IPS-15b (cell line): Measurements from ENCODE around the gene PDGFC.
"Not testable (repeated sequence)": the region's sequence is repeated elsewhere in the genome, so short reads cannot be mapped to it uniquely, and the experiment has no call there.

Source experiments
- H3K27me3 ChIP-seq: one replicate; pipeline ENCODE4 v1.6.1; 2013; ENCODE audit warnings: low read length; ENCODE audit not compliant: control insufficient read depth, insufficient read depth
- H3K36me3 ChIP-seq: one replicate; pipeline ENCODE4 v1.6.1; 2013; ENCODE audit warnings: low read length; ENCODE audit not compliant: control insufficient read depth, insufficient read depth
- H3K4me1 ChIP-seq: one replicate; pipeline ENCODE4 v1.6.1; 2013; ENCODE audit warnings: mild to moderate bottlenecking, low read length; ENCODE audit not compliant: control insufficient read depth, insufficient read depth
- H3K4me3 ChIP-seq: one replicate; pipeline ENCODE4 v1.5.1; 2013; ENCODE audit warnings: low read depth, low read length
- H3K9ac ChIP-seq: one replicate; pipeline ENCODE4 v1.6.1; 2013; ENCODE audit warnings: low read depth, mild to moderate bottlenecking, low read length
- H3K9me3 ChIP-seq: one replicate; pipeline ENCODE4 v1.6.1; 2013; ENCODE audit warnings: mild to moderate bottlenecking, low read length; ENCODE audit not compliant: control insufficient read depth, insufficient read depth

PDGFC gene

DNA sequence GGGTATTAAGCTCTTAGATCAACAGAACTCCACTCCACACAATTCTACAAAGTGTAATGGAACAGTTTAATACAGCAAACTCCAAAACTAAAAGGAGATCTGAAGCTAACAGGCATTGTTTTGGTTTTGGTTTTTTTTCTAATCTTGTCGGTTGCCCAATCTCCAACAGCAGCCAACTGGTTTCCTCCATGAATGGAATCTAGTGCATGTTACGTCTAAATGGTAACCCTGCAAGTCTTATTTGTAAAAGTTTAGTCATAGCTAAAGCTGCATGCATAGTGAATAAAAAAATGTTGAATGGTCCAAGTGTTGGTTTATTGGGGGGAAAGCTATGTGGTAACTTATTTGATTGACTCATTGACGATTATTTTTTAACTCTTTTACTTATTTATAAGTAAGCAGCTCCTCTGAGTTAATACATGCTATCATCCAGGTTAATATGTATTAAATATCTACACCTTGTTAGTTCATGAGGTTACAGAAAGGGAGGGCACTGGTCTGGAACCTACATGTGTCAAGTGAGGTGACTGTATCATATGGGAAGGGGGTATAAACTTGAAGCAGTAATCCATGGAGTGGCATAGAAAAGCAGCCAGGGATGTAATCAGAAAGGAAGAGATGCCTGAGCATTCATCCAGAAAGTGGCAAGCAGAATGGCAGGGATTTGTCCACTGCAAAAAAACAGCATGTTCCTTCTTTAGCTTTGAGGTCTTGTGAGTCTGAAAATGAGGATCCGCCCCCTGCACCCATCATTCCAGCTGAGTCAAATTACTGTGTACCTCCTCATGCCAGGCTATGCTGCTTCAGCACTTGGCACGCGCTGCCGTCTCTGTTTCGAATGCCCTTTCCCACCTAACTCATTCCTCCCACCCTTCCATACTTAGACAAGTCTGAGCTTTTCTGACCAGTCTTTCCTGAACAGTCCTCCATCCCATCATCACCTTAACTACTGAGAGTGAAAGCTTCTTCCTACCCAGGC is 81.7 kb downstream of the PDGFC start:
- Histone ChIP-seq H3K4me3 (no peak overlapping the region), H3K36me3 (no peaks in the 10 kb centered on the region), H3K9me3 (no peaks in the 10 kb centered on the region), H3K9ac (no peak overlapping the region), H3K27me3 (no peaks in the 10 kb centered on the region), H3K4me1 (no peaks in the 10 kb centered on the region)

DNA sequence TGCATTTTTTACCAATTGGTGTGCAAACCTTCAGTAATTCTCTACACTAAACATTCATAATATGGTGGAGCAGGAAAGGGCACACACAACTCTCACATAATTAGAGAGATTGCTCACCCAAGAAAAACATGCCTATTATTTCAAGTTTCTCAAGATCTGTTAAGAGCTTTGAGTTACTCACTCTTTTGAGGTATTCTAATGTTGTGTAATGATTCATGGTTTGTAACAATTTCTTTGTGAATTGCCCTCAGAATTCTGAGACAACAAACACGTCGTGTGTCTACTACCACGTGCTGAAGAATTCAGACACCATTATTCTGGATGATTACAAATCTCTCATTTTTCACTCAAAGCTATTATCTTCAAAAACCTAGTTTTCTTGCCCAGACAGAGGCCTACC is 82.8 kb downstream of the PDGFC start:
- H3K36me3 ChIP-seq, result no peaks in the 10 kb centered on the region
- H3K9ac ChIP-seq, result no peak overlapping the region
- H3K27me3 ChIP-seq, result no peaks in the 10 kb centered on the region
- no peaks in the 10 kb centered on the region for H3K9me3 ChIP-seq
- no peak overlapping the region for H3K4me3 ChIP-seq
- no peaks in the 10 kb centered on the region for H3K4me1 ChIP-seq

DNA sequence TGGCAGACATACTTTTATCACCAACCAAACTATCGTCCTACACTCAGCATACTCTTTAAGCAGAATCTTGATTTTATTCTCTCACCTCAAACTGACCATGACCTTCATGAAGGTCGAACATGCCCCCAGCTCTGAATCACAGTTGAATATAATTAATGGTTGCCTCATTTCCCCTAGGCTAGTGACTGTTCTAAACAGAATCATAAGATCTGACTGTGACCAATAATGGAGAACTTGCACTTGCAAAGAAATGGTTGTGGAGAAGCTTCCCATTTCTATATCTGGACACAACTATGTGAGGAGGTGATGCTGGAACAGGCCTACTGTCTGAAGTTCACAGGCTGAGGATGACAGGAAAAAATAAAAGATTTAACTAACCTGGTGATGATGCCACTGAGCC is 85.1 kb downstream of the PDGFC start:
- H3K4me3 ChIP-seq, result no peak overlapping the region
- H3K36me3 ChIP-seq, result no peaks in the 10 kb centered on the region
- no peak overlapping the region for H3K9ac ChIP-seq
- no peaks in the 10 kb centered on the region for H3K27me3 ChIP-seq
- no peaks in the 10 kb centered on the region for H3K9me3 ChIP-seq
- no peaks in the 10 kb centered on the region for H3K4me1 ChIP-seq

DNA sequence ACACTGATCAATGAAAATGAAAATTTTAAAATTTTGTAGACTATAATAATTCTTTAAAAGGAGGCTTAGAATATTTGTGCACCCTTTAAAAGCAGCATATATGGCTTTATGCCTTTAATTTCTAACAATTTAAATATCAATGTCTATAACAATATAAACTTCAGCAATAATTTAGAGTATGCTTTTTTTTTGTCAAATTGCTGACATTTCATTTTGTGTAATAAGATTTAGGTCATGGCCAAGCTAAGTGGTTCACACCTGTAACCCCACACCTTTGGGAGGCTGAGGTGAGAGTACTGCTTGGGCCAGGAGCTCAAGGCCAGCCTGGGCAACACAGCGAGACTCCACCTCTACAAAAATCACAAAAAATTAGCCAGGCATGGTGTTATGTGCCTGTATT is 86.2 kb downstream of the PDGFC start:
- H3K4me1 ChIP-seq, result no peaks in the 10 kb centered on the region
- H3K36me3 ChIP-seq, result no peaks in the 10 kb centered on the region
- no peaks in the 10 kb centered on the region for H3K9me3 ChIP-seq
- no peak overlapping the region for H3K4me3 ChIP-seq
- no peaks in the 10 kb centered on the region for H3K27me3 ChIP-seq
- no peak overlapping the region for H3K9ac ChIP-seq

DNA sequence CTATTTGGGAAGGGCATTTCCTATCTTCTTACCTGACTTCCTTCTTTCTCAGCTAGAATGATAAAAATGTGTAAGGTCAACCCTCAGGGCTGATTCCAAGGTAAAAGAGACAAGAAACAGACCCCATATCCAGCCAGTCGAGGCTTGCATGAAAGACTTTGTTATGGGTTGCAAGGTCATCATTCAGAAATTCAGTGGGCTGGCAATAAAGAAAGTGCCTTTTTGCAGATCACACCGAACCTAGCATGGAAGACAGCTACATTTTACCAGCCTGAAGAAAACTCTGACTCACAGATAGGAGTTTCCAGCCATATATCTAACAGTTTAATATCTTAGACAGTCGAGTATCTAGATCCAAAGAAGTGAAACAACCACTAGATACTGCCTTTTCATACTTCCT is 87.4 kb downstream of the PDGFC start:
- no peaks in the 10 kb centered on the region for H3K36me3 ChIP-seq
- H3K4me3 ChIP-seq, result no peak overlapping the region
- H3K4me1 ChIP-seq, result no peaks in the 10 kb centered on the region
- no peaks in the 10 kb centered on the region for H3K9me3 ChIP-seq
- H3K27me3 ChIP-seq, result no peaks in the 10 kb centered on the region
- no peak overlapping the region for H3K9ac ChIP-seq

DNA sequence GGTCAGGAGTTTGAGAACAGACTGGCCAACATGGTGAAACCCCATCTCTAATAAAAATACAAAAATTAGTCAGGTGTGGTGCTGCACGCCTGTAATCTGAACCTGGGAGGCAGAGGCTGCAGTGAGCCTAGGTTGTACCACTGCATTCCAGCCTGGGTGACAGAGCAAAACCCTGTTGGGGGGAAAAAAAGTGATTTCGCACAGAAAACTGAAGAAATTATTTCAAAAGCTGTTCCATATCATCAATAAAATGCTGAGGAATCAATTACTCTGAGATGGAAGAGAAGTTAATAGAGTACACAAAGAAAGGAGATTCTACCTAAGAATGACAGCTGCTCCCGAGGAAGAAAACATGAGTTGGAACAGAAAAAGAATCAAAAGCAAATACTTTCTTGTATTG is 95.9 kb downstream of the PDGFC start:
- H3K27me3 ChIP-seq, result no peaks in the 10 kb centered on the region
- H3K9ac ChIP-seq, result no peak overlapping the region
- H3K9me3 ChIP-seq, result no peaks in the 10 kb centered on the region
- H3K4me1 ChIP-seq, result no peaks in the 10 kb centered on the region
- no peak overlapping the region for H3K4me3 ChIP-seq
- no peaks in the 10 kb centered on the region for H3K36me3 ChIP-seq

DNA sequence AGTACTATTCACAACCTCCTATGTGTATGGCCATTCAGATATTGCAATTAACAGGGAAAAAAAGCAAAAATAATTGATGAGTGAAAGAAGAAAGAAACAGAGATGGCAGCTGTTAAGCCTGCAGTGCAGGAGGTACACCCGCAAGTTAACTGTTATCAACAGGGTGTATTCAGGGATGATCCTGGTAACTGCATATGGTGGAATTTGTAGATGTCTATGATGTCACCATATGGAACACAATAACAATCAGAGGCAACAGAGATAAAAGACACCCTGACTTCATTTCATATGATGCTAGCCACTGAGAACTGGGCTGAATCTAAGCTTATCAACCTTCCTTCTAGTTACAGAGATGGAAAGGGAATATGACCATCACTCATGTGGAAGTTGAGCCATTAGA is 96.5 kb downstream of the PDGFC start:
- Histone ChIP-seq H3K27me3 (no peaks in the 10 kb centered on the region), H3K4me1 (no peaks in the 10 kb centered on the region), H3K36me3 (no peaks in the 10 kb centered on the region), H3K9ac (no peak overlapping the region), H3K9me3 (no peaks in the 10 kb centered on the region), H3K4me3 (no peak overlapping the region)

DNA sequence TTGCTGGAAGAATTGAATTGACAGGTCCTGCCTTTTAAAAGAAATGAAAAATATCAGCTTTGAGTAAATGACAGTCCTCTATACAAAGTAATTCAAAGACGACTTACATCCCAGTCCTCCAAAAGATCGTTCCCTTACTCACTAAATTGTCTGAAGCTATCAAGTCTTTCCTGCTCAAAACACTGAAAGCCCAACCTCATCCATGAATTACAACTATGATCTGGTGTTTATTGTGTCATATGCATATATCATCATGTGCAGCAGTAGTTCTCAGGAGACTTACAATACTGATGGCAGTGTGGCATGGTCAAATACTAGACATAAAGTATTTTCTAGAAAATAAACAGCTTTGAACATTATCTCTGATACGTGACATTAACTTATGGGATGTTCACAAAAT is 97.8 kb downstream of the PDGFC start:
- no peaks in the 10 kb centered on the region for H3K36me3 ChIP-seq
- H3K9me3 ChIP-seq, result no peaks in the 10 kb centered on the region
- H3K4me3 ChIP-seq, result no peak overlapping the region
- H3K4me1 ChIP-seq, result no peaks in the 10 kb centered on the region
- H3K27me3 ChIP-seq, result no peaks in the 10 kb centered on the region
- H3K9ac ChIP-seq, result no peak overlapping the region

DNA sequence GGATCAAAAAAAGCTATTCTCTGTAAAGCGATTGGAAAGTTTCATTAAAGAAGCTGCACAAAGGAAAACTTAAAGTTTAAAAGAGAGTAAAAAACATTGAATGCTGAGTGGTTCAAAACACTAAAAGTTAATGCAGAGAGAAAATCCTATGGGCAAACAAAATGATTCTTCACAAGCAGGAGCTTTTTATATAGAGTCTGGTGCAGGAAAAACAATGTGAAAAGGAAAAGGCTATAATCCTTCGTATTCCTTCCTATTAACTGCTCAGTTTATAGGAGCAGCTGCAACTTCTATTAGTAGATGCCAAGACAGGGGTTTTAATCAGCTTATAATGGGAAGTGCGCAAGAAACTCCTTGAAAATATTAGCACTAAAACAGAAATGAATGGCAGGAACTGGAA is 100.7 kb downstream of the PDGFC start:
- H3K9me3 ChIP-seq, result no peaks in the 10 kb centered on the region
- H3K27me3 ChIP-seq, result no peaks in the 10 kb centered on the region
- H3K4me1 ChIP-seq, result no peaks in the 10 kb centered on the region
- H3K4me3 ChIP-seq, result no peak overlapping the region
- no peak overlapping the region for H3K9ac ChIP-seq
- H3K36me3 ChIP-seq, result no peaks in the 10 kb centered on the region

DNA sequence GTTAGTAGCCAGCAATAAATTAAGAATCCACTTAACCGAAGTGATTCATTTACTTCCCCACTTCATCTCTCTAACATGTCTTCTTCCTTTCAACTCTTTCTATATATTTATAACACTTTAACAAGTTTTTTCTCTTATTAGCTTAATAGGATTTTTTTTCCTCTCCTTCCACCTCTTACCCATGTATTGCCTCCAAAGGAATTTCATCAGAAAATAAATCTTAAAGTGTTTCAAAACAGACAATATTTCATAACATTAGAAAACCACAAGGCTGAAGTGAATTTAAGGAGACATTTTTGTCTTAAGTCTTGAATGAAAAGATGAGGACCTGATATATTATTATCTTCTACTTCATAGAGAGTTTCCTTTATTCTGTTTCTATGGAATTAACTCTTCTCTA is 101.5 kb downstream of the PDGFC start:
- Histone ChIP-seq H3K9me3 (no peaks in the 10 kb centered on the region), H3K36me3 (no peaks in the 10 kb centered on the region), H3K4me1 (no peaks in the 10 kb centered on the region), H3K9ac (no peak overlapping the region), H3K27me3 (no peaks in the 10 kb centered on the region), H3K4me3 (no peak overlapping the region)

DNA sequence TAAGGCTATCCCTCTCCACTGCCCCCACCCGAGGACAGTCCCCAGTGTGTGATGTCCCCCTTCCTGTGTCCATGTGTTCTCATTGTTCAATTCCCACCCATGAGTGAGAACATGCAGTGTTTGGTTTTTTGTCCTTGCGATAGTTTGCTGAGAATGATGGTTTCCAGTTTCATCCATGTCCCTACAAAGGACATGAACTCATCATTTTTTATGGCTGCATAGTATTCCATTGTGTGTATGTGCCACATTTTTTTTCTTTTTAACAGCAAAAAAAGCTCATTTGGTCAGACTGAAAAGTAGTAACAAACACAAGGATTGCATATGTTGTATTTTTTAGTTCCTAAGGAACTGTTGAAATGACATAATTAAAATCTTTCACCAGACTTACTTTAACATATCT is 105.5 kb downstream of the PDGFC start:
- not testable (repeated sequence) for H3K4me1 ChIP-seq, H3K27me3 ChIP-seq, H3K4me3 ChIP-seq, H3K9me3 ChIP-seq, H3K9ac ChIP-seq, H3K36me3 ChIP-seq

DNA sequence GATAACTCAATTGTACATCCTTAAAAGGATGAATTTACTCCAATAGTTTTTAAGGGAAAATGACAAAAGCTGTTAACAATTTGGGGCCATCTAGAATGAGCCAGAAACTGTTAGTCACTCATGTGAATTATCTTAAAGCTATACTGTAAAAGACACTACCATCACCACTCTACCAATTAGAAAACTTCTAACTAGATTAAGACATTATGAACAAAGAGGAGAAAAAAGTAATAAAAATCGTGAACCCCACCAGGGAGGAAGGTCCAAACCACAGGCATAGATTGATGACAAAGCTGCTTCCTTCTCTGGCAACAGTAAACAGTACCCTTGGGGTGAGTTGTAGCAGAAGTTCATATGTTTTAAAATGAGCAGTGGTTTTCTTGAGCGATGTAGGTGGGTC is 106.1 kb downstream of the PDGFC start:
- H3K27me3 ChIP-seq, result no peaks in the 10 kb centered on the region
- H3K9me3 ChIP-seq, result no peaks in the 10 kb centered on the region
- no peak overlapping the region for H3K9ac ChIP-seq
- no peak overlapping the region for H3K4me3 ChIP-seq
- no peaks in the 10 kb centered on the region for H3K36me3 ChIP-seq
- H3K4me1 ChIP-seq, result no peaks in the 10 kb centered on the region
